A549 (cell line): ENCODE results near the gene HOXB5. TPM values are rescaled to one million over a fixed set of nuclear protein-coding genes. Genes with fewer than 3 reads are reported as not detected.

Experiments
- ATAC-seq, 2 experiments: fragments of 200-7000 bp in 1 of 2; fragments of >200 bp in 1 of 2; cut with Nextera tagmentation in 1 of 2; cut with Tn5 transposase in 1 of 2; 3 replicates each; pipeline versions ENCODE4 v1.8.0 to v1.9.1; 2018 to 2020; ENCODE audit warnings: mild to moderate bottlenecking in 1 of 2, moderate library complexity in 1 of 2
- CTCF ChIA-PET: fragments of 300-600 bp; sonication (Branson Sonifier 250); formaldehyde crosslinking; extraction: SDS; loops from one replicate; lab custom pipeline; 2021; ENCODE audit warnings: antibody characterized with exemption, inconsistent platforms; lab: Yijun Ruan, JAX
- POLR2A ChIA-PET: fragments of 350-600 bp; formaldehyde crosslinking; extraction: SDS; loops from one replicate; lab custom pipeline; 2021; ENCODE audit warnings: antibody characterized with exemption, inconsistent platforms; lab: Yijun Ruan, JAX
- DNase-seq, 2 experiments: peaks; one replicate each; pipeline versions ENCODE4 v3.0.0 to v3.0.0-alpha.2; 2011 to 2016; ENCODE audit warnings: low read depth in 1 of 2, low spot score in 1 of 2
- FAIRE-seq: peaks from 2 replicates; lab custom pipeline; 2011; peaks lifted over from hg19 to GRCh38; lab: Jason Lieb, UNC
- H3K27ac ChIP-seq, 2 experiments: fragments of >200 bp; sonication (Bioruptor Twin); formaldehyde crosslinking; 3 replicates each; pipeline ENCODE4 v1.5.1; 2016 to 2017
- H3K4me1 ChIP-seq: fragments of >200 bp; sonication (Bioruptor Twin); formaldehyde crosslinking; 3 replicates; pipeline ENCODE4 v1.6.1; 2016
- H3K4me2 ChIP-seq: fragments of >200 bp; sonication (Bioruptor Twin); formaldehyde crosslinking; 3 replicates; pipeline ENCODE4 v1.6.1; 2016
- H3K4me3 ChIP-seq: fragments of >200 bp; sonication (Bioruptor Twin); formaldehyde crosslinking; 3 replicates; pipeline ENCODE4 v1.5.1; 2016
- H3K9me3 ChIP-seq: fragments of >200 bp; sonication (Bioruptor Twin); formaldehyde crosslinking; 3 replicates; pipeline ENCODE4 v1.6.1; 2016
- CBX2 ChIP-seq: fragments of 200-600 bp; sonication (generic); IDR thresholded peaks from 2 replicates; pipeline ENCODE4 v1.6.1; 2016; ENCODE audit warnings: low read depth, mild to moderate bottlenecking, borderline replicate concordance
- CBX8 ChIP-seq: fragments of 200-600 bp; sonication (generic); IDR thresholded peaks from 2 replicates; pipeline ENCODE4 v1.6.1; 2016
- CEBPB ChIP-seq, 2 experiments: fragments of >200 bp in 1 of 2; sonication (Bioruptor Twin) in 1 of 2; formaldehyde crosslinking in 1 of 2; IDR thresholded peaks; 2 replicates each; pipeline ENCODE4 v1.6.1; 2012 to 2016
- E2F6 ChIP-seq: IDR thresholded peaks from 2 replicates; pipeline ENCODE4 v1.6.1; 2012; ENCODE audit warnings: low read depth, borderline replicate concordance
- FOSL2 ChIP-seq, 2 experiments: fragments of 450-650 bp in 1 of 2; fragments of >200 bp in 1 of 2; sonication (Bioruptor Twin) in 1 of 2; formaldehyde crosslinking; IDR thresholded peaks; 2 replicates each; pipeline versions ENCODE4 v1.5.0 to v1.6.1; 2016 to 2020; ENCODE audit warnings: mild to moderate bottlenecking in 1 of 2, moderate library complexity in 1 of 2
- GATA3 ChIP-seq: IDR thresholded peaks from 2 replicates; pipeline ENCODE4 v1.6.1; 2012; ENCODE audit warnings: borderline replicate concordance
- HDAC2 ChIP-seq: fragments of 200-600 bp; sonication (generic); IDR thresholded peaks from 2 replicates; pipeline ENCODE4 v1.6.1; 2016
- HOXB5 ChIP-seq: fragments of 250-450 bp; sonication (Bioruptor Pico); IDR thresholded peaks from 2 replicates; pipeline ENCODE4 v1.5.0; 2020; ENCODE audit warnings: mild to moderate bottlenecking, moderate library complexity
- JUN ChIP-seq, 2 experiments: fragments of >200 bp; sonication (Bioruptor Twin); formaldehyde crosslinking; IDR thresholded peaks; 2 replicates in 1 of 2; 3 replicates in 1 of 2; pipeline ENCODE4 v1.6.1; 2016 to 2017
- KDM1A ChIP-seq: fragments of 200-600 bp; sonication (generic); IDR thresholded peaks from 2 replicates; pipeline ENCODE4 v1.6.1; 2016; ENCODE audit warnings: low read depth, mild to moderate bottlenecking
- MAFK ChIP-seq: fragments of 450-650 bp; IDR thresholded peaks from 2 replicates; pipeline ENCODE4 v1.6.1; 2014; ENCODE audit not compliant: partially characterized antibody
- MAX ChIP-seq: IDR thresholded peaks from 2 replicates; pipeline ENCODE4 v1.6.1; 2012
- NR3C1 ChIP-seq: fragments of >200 bp; sonication (Bioruptor Twin); formaldehyde crosslinking; IDR thresholded peaks from 3 replicates; pipeline ENCODE4 v1.6.1; 2017
- REST ChIP-seq: fragments of 200-600 bp; sonication (generic); IDR thresholded peaks from 2 replicates; pipeline ENCODE4 v1.6.1; 2016; ENCODE audit warnings: antibody characterized with exemption, mild to moderate bottlenecking, moderate library complexity
- RFX5 ChIP-seq: fragments of 450-650 bp; IDR thresholded peaks from 2 replicates; pipeline ENCODE4 v1.7.1; 2014; ENCODE audit warnings: antibody characterized with exemption, mild to moderate bottlenecking, moderate library complexity
- SMC3 ChIP-seq: fragments of >200 bp; sonication (Bioruptor Twin); formaldehyde crosslinking; IDR thresholded peaks from 3 replicates; pipeline ENCODE4 v1.6.1; 2018; ENCODE audit warnings: inconsistent platforms
- TP53 ChIP-seq: fragments of 250-450 bp; sonication (Bioruptor Pico); IDR thresholded peaks from 2 replicates; pipeline ENCODE4 v1.5.0; 2021; ENCODE audit warnings: mild to moderate bottlenecking, moderate library complexity
- ZC3H11A ChIP-seq: fragments of 450-650 bp; IDR thresholded peaks from 2 replicates; pipeline ENCODE4 v1.6.1; 2014; ENCODE audit warnings: antibody characterized with exemption, mild to moderate bottlenecking
- ZNF302 ChIP-seq: fragments of 250-450 bp; sonication (Bioruptor Pico); IDR thresholded peaks from 2 replicates; pipeline ENCODE4 v1.9.0; 2021; ENCODE audit warnings: inconsistent platforms, mild to moderate bottlenecking, moderate library complexity
- WGBS: methylation state at CpG from one replicate; pipeline ENCODE4 v1.1.6; 2017; ENCODE audit errors: missing lambda C conversion rate; 5-methylcytosine and 5-hydroxymethylcytosine counted together
- polyA plus RNA-seq, 4 experiments: library from polyadenylated mRNA; depleted of rRNA in 3 of 4; stranded (reverse); fragments of >200 nt; fragmentation: RNase III in 1 of 4; extraction: RNeasy Plus Mini Kit Qiagen cat#74134 plus additional on column Dnase treatment in 1 of 4; gene quantifications; 2 replicates in 3 of 4; 3 replicates in 1 of 4; pipeline ENCODE4 v1.2.3, GENCODE V29; 2011 to 2017
- TF ChIP-seq, protein P1 (sequence below): fragments of >200 bp; sonication (Bioruptor Twin); formaldehyde crosslinking; IDR thresholded peaks from 3 replicates; pipeline ENCODE4 v1.5.1; 2016
- TF ChIP-seq, protein P2 (sequence below): fragments of 250-450 bp; sonication (Bioruptor Pico); IDR thresholded peaks from 2 replicates; pipeline ENCODE4 v1.5.0; 2020; ENCODE audit warnings: low read depth, mild to moderate bottlenecking, moderate library complexity

The HOXB5 gene
- polyA plus RNA-seq, 2 of the 4 experiments (the other 2 are of a cell fraction) = 2.5 to 3.0 TPM

- WGBS = 88% methylated on average over 12 of the region's 12 CpGs
- ChIA-PET POLR2A (no interaction called here), CTCF (no interaction called here)
- TF ChIP-seq CEBPB (IDR thresholded peaks at IDR 0.05) = no peak
- ATAC-seq (no peak), DNase-seq (no peak), FAIRE-seq (no peak)
- Histone ChIP-seq H3K9me3 (no peaks in the 10 kb centered on the region), H3K4me1 (peaks cover 15% of the 10 kb centered on the region; the same call in 2 of the 3 replicates), H3K4me3 (peak within 1 kb of the TSS; percentile 44; the same call in 2 of the 3 replicates), H3K4me2 (peak within 1 kb of the TSS; percentile 76), H3K27ac (peak within 1 kb of the TSS; percentile 70 to 89)
These were observed 48.6 kb downstream of the HOXB5 start, which contains the start of gene HOXB2 for GRCh38 chr17:48545022-48545375. HOXB2 (minus strand) TSS chr17:48545109; CDS start chr17:48544911, 198 bp downstream.

- H3K9me3 ChIP-seq = no peaks in the 10 kb centered on the region
- POLR2A ChIA-PET = interaction anchor here (2.1 kb wide), 1 partner anchor 11 kb away, joined by 10 read pairs; no protein-coding TSS in a partner anchor
- FAIRE-seq = no peak
- no peak overlapping the region for H3K4me3 ChIP-seq
- no peak for DNase-seq
- WGBS = 91% methylated on average over 35 of the region's 38 CpGs
- peak overlapping the region; percentile 76 for H3K4me2 ChIP-seq
- TF ChIP-seq CBX8 (no peak), MAFK (no peak), E2F6 (no peak), SMC3 (no peak), REST (no peak), GATA3 (no peak), NR3C1 (no peak), CBX2 (no peak), KDM1A (no peak), RFX5 (no peak), MAX (no peak), FOSL2 (IDR thresholded peaks at IDR 0.05) (no peak), FOSL2 (CRISPR knock-in tag; IDR thresholded peaks at IDR 0.05) (no peak), HOXB5 (no peak), ZNF302 (CRISPR knock-in tag) (no peak), TP53 (no peak), HDAC2 (no peak), ZC3H11A (no peak), JUN (IDR thresholded peaks at IDR 0.05) (no peak)
- TF ChIP-seq, protein P1, sequence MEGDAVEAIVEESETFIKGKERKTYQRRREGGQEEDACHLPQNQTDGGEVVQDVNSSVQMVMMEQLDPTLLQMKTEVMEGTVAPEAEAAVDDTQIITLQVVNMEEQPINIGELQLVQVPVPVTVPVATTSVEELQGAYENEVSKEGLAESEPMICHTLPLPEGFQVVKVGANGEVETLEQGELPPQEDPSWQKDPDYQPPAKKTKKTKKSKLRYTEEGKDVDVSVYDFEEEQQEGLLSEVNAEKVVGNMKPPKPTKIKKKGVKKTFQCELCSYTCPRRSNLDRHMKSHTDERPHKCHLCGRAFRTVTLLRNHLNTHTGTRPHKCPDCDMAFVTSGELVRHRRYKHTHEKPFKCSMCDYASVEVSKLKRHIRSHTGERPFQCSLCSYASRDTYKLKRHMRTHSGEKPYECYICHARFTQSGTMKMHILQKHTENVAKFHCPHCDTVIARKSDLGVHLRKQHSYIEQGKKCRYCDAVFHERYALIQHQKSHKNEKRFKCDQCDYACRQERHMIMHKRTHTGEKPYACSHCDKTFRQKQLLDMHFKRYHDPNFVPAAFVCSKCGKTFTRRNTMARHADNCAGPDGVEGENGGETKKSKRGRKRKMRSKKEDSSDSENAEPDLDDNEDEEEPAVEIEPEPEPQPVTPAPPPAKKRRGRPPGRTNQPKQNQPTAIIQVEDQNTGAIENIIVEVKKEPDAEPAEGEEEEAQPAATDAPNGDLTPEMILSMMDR = no peak
- TF ChIP-seq, protein P2, sequence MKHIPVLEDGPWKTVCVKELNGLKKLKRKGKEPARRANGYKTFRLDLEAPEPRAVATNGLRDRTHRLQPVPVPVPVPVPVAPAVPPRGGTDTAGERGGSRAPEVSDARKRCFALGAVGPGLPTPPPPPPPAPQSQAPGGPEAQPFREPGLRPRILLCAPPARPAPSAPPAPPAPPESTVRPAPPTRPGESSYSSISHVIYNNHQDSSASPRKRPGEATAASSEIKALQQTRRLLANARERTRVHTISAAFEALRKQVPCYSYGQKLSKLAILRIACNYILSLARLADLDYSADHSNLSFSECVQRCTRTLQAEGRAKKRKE (CRISPR knock-in tag) = no peak
- CTCF ChIA-PET = interaction anchor here (0.7 kb wide), 1 partner anchor 209 kb away, joined by 3 read pairs; no protein-coding TSS in a partner anchor
- H3K4me1 ChIP-seq = peaks cover 15% of the 10 kb centered on the region; the same call in 2 of the 3 replicates
- ATAC-seq = no peak
- 0 out of 6 replicates have a peak overlapping the region, but pooled peaks of 1 of the 2 experiments have one; percentile 0 for H3K27ac ChIP-seq
These were observed 49.1 kb downstream of the HOXB5 start for GRCh38 chr17:48544349-48545021.
